ENCODE results near the gene DPYD. TPM values are rescaled to one million over a fixed set of nuclear protein-coding genes. Genes with fewer than 3 reads are reported as not detected.

The DPYD gene
- total RNA-seq, 1 experiment from 2014 or later, result 0.46 TPM

DNA sequence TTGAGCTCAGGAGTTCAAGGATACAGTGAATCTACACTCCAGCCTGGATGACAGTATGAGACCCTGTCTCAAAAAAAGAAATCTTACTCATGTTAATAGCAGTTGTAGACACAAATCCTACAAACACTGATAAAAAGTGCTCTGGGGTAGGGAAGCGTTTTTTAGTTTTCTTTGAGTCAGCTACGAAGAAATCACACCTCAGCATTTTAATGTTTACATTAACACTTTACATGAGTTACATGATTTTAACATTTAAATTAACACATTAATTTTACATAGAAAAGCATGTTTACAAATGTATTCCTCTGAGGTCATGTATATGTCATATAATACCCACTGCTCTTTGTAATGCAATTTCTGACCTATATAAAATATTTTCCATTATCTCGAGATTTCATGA, 419.2 kb downstream of the DPYD start (continued):
- TF ChIP-seq JUN (CRISPR knock-in tag; IDR thresholded peaks at IDR 0.05), result no peak
- TF ChIP-seq, protein P1, sequence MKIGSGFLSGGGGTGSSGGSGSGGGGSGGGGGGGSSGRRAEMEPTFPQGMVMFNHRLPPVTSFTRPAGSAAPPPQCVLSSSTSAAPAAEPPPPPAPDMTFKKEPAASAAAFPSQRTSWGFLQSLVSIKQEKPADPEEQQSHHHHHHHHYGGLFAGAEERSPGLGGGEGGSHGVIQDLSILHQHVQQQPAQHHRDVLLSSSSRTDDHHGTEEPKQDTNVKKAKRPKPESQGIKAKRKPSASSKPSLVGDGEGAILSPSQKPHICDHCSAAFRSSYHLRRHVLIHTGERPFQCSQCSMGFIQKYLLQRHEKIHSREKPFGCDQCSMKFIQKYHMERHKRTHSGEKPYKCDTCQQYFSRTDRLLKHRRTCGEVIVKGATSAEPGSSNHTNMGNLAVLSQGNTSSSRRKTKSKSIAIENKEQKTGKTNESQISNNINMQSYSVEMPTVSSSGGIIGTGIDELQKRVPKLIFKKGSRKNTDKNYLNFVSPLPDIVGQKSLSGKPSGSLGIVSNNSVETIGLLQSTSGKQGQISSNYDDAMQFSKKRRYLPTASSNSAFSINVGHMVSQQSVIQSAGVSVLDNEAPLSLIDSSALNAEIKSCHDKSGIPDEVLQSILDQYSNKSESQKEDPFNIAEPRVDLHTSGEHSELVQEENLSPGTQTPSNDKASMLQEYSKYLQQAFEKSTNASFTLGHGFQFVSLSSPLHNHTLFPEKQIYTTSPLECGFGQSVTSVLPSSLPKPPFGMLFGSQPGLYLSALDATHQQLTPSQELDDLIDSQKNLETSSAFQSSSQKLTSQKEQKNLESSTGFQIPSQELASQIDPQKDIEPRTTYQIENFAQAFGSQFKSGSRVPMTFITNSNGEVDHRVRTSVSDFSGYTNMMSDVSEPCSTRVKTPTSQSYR (CRISPR knock-in tag; IDR thresholded peaks at IDR 0.05), result no peak
- TF ChIP-seq RELA (CRISPR knock-in tag; IDR thresholded peaks at IDR 0.05; ENCODE audit: borderline replicate concordance), result no peak
- TF ChIP-seq TEAD4 (CRISPR knock-in tag; IDR thresholded peaks at IDR 0.05), result no peak
- TF ChIP-seq, protein P2, sequence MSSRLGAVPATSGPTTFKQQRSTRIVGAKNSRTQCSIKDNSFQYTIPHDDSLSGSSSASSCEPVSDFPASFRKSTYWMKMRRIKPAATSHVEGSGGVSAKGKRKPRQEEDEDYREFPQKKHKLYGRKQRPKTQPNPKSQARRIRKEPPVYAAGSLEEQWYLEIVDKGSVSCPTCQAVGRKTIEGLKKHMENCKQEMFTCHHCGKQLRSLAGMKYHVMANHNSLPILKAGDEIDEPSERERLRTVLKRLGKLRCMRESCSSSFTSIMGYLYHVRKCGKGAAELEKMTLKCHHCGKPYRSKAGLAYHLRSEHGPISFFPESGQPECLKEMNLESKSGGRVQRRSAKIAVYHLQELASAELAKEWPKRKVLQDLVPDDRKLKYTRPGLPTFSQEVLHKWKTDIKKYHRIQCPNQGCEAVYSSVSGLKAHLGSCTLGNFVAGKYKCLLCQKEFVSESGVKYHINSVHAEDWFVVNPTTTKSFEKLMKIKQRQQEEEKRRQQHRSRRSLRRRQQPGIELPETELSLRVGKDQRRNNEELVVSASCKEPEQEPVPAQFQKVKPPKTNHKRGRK (CRISPR knock-in tag; IDR thresholded peaks at IDR 0.05; ENCODE audit: borderline replicate concordance), result no peak
- TF ChIP-seq ZNF671 (CRISPR knock-in tag; IDR thresholded peaks at IDR 0.05), result no peak
- TF ChIP-seq, protein P3, sequence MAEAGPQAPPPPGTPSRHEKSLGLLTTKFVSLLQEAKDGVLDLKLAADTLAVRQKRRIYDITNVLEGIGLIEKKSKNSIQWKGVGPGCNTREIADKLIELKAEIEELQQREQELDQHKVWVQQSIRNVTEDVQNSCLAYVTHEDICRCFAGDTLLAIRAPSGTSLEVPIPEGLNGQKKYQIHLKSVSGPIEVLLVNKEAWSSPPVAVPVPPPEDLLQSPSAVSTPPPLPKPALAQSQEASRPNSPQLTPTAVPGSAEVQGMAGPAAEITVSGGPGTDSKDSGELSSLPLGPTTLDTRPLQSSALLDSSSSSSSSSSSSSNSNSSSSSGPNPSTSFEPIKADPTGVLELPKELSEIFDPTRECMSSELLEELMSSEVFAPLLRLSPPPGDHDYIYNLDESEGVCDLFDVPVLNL (CRISPR knock-in tag; IDR thresholded peaks at IDR 0.05; ENCODE audit: borderline replicate concordance, low read depth), result no peak

DNA sequence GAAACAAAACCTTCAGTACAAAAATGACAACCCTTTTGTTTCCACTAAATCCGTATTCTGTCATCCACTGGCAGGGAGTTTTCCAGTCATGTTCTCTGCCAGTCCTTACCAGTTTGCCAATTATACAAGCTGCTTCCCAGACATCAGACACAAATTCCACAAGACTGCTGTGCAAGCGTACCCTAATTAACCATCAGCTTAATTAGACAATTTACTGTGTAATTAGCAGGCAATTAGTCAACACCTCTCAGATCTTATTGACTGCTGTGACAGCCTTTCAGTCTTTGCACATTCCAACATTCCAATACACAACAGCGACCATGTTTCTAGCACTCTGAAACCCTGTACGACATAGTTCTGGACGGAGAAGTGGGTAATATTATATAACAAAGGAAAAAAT, 420.1 kb downstream of the DPYD start:
- TF ChIP-seq HMGA2 (CRISPR knock-in tag; IDR thresholded peaks at IDR 0.05), result no peak
- TF ChIP-seq KAT7 (CRISPR knock-in tag; IDR thresholded peaks at IDR 0.05; ENCODE audit: borderline replicate concordance), result no peak
- TF ChIP-seq CREM (CRISPR knock-in tag; IDR thresholded peaks at IDR 0.05), result no peak
- TF ChIP-seq ZNF232 (CRISPR knock-in tag; IDR thresholded peaks at IDR 0.05), result no peak
- TF ChIP-seq, protein P4, sequence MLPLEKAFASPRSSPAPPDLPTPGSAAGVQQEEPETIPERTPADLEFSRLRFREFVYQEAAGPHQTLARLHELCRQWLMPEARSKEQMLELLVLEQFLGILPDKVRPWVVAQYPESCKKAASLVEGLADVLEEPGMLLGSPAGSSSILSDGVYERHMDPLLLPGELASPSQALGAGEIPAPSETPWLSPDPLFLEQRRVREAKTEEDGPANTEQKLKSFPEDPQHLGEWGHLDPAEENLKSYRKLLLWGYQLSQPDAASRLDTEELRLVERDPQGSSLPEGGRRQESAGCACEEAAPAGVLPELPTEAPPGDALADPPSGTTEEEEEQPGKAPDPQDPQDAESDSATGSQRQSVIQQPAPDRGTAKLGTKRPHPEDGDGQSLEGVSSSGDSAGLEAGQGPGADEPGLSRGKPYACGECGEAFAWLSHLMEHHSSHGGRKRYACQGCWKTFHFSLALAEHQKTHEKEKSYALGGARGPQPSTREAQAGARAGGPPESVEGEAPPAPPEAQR (CRISPR knock-in tag; IDR thresholded peaks at IDR 0.05), result no peak
- no peak for TF ChIP-seq ZNF138 (CRISPR knock-in tag; conservative IDR thresholded peaks at IDR 0.05)
- TF ChIP-seq, protein P5, sequence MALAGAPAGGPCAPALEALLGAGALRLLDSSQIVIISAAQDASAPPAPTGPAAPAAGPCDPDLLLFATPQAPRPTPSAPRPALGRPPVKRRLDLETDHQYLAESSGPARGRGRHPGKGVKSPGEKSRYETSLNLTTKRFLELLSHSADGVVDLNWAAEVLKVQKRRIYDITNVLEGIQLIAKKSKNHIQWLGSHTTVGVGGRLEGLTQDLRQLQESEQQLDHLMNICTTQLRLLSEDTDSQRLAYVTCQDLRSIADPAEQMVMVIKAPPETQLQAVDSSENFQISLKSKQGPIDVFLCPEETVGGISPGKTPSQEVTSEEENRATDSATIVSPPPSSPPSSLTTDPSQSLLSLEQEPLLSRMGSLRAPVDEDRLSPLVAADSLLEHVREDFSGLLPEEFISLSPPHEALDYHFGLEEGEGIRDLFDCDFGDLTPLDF (CRISPR knock-in tag; IDR thresholded peaks at IDR 0.05), result no peak
- TF ChIP-seq, protein P6, sequence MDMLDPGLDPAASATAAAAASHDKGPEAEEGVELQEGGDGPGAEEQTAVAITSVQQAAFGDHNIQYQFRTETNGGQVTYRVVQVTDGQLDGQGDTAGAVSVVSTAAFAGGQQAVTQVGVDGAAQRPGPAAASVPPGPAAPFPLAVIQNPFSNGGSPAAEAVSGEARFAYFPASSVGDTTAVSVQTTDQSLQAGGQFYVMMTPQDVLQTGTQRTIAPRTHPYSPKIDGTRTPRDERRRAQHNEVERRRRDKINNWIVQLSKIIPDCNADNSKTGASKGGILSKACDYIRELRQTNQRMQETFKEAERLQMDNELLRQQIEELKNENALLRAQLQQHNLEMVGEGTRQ (CRISPR knock-in tag; IDR thresholded peaks at IDR 0.05), result no peak
- no peak for TF ChIP-seq GRHL2 (CRISPR knock-in tag; IDR thresholded peaks at IDR 0.05; ENCODE audit: insufficient replicate concordance, severe bottlenecking)
- TF ChIP-seq, protein P7, sequence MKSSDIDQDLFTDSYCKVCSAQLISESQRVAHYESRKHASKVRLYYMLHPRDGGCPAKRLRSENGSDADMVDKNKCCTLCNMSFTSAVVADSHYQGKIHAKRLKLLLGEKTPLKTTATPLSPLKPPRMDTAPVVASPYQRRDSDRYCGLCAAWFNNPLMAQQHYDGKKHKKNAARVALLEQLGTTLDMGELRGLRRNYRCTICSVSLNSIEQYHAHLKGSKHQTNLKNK (CRISPR knock-in tag; IDR thresholded peaks at IDR 0.05), result no peak
- no peak for TF ChIP-seq GTF2I (CRISPR knock-in tag; conservative IDR thresholded peaks at IDR 0.05)
- TF ChIP-seq, protein P8, sequence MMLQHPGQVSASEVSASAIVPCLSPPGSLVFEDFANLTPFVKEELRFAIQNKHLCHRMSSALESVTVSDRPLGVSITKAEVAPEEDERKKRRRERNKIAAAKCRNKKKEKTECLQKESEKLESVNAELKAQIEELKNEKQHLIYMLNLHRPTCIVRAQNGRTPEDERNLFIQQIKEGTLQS (CRISPR knock-in tag; conservative IDR thresholded peaks at IDR 0.05), result no peak
- no peak for TF ChIP-seq JUN (CRISPR knock-in tag; IDR thresholded peaks at IDR 0.05)
- TF ChIP-seq, protein P9, sequence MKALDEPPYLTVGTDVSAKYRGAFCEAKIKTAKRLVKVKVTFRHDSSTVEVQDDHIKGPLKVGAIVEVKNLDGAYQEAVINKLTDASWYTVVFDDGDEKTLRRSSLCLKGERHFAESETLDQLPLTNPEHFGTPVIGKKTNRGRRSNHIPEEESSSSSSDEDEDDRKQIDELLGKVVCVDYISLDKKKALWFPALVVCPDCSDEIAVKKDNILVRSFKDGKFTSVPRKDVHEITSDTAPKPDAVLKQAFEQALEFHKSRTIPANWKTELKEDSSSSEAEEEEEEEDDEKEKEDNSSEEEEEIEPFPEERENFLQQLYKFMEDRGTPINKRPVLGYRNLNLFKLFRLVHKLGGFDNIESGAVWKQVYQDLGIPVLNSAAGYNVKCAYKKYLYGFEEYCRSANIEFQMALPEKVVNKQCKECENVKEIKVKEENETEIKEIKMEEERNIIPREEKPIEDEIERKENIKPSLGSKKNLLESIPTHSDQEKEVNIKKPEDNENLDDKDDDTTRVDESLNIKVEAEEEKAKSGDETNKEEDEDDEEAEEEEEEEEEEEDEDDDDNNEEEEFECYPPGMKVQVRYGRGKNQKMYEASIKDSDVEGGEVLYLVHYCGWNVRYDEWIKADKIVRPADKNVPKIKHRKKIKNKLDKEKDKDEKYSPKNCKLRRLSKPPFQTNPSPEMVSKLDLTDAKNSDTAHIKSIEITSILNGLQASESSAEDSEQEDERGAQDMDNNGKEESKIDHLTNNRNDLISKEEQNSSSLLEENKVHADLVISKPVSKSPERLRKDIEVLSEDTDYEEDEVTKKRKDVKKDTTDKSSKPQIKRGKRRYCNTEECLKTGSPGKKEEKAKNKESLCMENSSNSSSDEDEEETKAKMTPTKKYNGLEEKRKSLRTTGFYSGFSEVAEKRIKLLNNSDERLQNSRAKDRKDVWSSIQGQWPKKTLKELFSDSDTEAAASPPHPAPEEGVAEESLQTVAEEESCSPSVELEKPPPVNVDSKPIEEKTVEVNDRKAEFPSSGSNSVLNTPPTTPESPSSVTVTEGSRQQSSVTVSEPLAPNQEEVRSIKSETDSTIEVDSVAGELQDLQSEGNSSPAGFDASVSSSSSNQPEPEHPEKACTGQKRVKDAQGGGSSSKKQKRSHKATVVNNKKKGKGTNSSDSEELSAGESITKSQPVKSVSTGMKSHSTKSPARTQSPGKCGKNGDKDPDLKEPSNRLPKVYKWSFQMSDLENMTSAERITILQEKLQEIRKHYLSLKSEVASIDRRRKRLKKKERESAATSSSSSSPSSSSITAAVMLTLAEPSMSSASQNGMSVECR (CRISPR knock-in tag; IDR thresholded peaks at IDR 0.05; ENCODE audit: borderline replicate concordance), result no peak
- no peak for TF ChIP-seq JAZF1 (CRISPR knock-in tag; IDR thresholded peaks at IDR 0.05)
- H3K27me3 Mint-ChIP-seq (ENCODE audit: low read depth), result no peaks in the 10 kb centered on the region
- H3K36me3 Mint-ChIP-seq, result no peaks in the 10 kb centered on the region
- DNase-seq (ENCODE audit: low spot score) (no peak), ATAC-seq (no peak)
- H3K9me3 Mint-ChIP-seq, result no peaks in the 10 kb centered on the region
- 0 out of 2 replicates have a peak, but pooled peaks cover 5% of the 10 kb centered on the region for H3K4me1 Mint-ChIP-seq
- CTCF ChIA-PET, result no interaction called here
- H3K4me3 Mint-ChIP-seq, result no peak overlapping the region
- H3K27ac Mint-ChIP-seq, result no peak overlapping the region
- POLR2A ChIA-PET, result no interaction called here

Data from WTC11 (cell line).